HG03460 (cell line): ENCODE results near the gene SYNGR2.

Source experiments
- ATAC-seq: cut with Tn5 transposase; IDR thresholded peaks from one replicate; pipeline ENCODE4 v1.9.1; 2021; ENCODE audit not compliant: unreplicated experiment

SYNGR2 gene

DNA sequence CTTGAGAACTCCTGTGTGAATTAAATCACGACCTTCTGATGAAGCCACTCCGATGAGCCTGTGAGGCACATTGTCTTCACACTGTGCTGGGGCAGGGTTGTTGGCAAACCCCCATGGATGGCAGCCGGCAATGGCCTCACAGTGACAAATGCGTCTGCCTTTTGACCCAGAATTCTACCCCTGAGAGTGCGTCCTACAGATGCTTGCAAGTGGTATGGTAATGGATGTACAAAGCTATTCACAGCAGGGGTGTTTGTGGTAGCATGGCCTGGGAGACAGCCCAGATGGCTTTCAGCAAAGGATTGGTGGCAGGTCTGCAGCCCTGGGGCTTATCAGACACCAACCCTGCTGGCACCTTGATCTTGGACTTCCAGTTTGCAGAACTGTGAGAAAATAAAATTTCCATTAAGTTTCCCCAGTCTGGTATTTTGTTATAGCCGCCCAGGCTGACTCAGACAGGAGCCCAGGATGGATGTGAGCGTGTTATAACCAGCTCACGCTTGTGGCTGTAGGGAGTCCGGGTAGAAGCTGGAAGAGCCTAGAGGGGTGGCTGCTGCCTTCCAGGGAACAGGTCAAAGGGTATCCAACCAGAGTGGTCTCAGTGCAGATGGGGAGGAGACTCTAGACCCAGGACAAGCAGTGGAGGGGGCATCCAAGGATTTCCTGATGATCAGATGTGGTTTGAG, 28.9 kb downstream of the SYNGR2 start:
- no peak for ATAC-seq

DNA sequence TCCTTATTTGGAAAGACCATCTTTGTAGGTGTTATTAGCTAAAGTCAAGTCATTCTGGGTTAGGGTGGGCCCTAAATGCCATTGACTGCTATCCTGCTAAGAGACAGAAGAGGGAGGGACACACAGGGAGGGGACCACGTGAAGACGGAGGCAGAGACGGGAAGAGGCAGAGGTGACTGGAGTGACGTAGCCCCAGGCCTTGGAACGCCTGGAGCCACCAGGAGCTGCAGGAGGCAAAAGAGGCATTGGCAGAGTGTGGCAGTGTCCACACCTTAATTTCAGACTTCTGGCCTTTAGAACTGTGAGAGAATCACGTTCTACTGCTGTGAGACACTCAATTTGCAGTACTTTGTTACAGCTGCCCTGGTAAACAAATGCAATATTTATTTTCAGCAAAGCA, 32.1 kb downstream of the SYNGR2 start:
- no peak for ATAC-seq

DNA sequence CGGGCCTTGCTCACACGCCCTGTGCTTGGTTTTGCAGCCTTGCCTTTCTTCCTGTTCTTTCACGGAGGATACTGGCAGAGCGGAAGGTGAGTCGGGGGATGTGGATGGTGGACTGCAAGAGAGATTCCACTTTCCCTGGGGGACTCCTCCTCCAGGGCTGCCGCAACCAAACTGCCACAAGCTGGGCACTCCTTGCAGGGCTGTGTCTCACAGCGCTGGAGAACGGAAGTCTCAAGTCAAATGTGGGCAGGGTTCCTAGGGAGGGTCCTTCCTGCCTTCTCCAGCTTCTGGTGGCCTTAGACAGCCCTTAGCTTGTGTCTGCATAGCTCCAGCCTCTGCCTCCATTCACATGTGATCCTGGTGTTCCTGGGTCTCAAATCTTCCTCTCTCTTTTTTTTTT, 34.3 kb downstream of the SYNGR2 start:
- ATAC-seq: no peak

DNA sequence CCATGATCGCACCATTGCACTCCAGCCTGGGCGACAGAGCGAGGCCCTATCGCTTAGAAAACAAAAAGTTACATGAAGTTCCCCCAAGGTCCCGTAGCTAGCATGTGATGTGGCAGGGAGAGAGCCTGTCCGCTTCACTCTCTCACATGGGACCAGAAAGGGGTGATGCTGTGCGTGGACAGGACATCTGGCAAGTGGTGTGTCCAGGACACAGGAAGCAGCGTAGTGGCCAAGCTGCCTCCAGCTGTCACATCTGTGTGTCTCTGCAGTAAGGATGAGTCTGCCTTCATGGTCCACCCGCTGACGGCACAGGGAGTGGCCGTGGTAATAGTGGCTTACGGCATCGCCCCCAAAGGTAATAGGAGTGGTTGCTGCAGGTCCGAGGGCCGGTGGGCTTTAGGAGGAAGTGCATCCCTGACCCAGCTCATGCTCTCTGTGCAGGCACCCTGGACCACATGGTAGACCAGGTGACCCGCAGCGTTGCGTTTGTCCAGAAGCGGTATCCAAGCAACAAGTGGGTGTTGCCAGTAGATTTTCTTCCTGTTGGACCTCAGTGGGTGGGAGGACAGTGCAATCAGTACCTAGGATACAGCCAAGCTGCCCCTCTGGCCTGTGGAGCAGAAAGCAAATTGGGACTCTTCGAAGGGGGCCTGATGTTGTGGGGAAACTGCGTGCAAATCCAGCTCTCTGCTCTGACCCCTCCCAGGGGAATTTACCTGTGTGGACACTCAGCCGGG, 36.2 kb downstream of the SYNGR2 start:
- ATAC-seq: no peak

DNA sequence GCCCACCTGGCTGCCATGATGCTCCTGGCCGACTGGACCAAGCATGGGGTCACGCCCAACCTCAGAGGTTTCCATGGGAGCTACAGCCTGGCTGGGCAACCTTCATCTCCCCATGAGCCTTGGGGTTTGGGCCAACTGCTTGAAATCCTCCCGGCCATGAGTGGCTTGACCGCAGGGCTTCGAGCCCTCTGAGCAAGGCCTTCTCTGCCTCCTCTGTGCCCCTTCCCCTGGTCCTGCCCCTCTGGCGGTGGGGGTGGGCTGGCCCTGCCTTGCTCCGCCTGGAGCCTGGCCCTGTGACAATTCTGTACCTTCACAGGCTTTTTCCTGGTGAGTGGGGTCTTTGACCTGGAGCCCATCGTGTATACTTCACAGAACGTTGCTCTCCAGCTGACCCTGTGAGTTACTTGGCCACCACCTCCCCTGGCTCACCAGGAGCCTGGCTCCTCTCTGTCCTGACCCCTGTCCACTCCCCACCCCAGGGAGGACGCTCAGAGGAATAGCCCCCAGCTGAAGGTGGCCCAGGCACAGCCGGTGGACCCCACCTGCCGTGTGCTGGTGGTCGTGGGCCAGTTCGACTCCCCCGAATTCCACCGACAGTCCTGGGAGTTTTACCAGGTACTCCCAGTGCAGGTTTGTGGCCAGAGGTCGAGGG, 36.9 kb downstream of the SYNGR2 start:
- ATAC-seq: no peak

DNA sequence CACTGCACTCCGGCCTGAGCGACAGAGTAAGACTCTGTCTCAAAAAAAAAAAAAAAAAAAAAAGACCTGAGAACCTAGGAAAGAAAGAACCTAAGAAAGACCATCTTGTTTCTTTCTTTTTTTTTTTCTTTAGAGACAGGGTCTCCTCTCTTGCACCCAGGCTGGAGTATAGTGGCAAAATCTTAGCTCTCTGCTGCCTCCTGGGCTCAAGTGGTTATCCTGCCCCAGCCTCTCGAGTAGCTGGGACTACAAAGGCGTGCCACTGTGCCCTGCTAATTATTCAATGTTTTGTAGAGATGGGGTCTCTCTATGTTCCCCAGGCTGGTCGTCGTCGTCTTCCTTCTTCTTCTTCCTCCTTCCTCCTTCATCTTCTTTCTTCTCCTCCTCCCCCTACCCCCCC, 37.9 kb downstream of the SYNGR2 start:
- ATAC-seq: no peak

DNA sequence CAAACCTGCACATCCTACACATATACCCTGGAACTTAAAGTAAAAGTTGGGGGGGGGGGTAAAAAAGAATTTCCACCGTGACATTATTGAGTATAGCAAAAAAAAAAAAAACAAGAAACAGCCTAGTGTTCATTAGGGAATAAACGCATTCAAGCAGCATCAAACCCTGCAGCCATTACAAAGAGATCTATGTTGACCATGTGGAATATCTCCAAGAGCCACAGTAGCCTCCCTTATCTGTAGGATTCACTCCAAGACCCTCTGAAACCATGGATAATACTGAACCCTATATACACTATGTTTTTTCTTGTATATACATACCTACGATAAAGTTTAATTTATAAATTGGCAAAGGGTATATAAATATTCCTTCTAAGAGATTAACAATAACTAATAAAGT, 40.1 kb downstream of the SYNGR2 start:
- no peak for ATAC-seq

DNA sequence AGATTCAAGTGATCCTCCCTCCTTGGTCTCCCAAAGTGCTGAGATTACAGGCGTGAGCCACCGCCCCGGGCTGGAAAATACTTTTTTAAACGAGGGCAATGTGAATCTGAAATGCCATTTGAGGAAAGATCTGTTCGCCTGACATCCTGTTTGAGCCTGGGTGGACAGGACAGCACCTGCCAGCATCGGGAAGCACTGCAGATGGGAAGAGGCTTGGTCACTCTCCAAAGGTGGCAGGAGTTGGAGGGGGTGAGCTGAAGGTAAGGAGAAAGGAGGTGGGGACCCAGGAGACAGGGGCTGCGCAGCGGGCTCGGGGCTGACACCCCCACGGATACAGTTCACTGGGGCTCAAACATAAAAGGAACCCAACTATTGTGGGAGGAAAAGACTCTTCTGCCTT, 41.7 kb downstream of the SYNGR2 start:
- ATAC-seq: no peak

DNA sequence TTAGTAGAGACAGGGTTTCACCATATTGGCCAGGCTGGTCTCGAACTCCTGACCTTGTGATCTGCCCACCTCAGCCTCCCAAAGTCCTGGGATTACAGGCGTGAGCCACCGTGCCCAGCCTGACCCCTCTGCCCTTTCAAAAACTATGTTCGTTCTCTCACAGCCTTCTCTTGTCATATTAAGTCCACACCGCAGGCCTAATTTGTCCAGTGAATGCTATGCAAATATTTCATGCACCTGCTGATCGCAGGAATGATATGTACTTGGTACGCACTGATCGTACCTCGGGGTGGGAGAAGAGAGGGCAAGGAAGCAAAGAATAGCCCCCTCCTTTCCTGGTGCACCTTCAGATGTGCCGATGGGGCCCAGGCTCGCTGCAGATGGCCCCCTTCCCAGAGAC, 42.7 kb downstream of the SYNGR2 start:
- ATAC-seq: no peak

DNA sequence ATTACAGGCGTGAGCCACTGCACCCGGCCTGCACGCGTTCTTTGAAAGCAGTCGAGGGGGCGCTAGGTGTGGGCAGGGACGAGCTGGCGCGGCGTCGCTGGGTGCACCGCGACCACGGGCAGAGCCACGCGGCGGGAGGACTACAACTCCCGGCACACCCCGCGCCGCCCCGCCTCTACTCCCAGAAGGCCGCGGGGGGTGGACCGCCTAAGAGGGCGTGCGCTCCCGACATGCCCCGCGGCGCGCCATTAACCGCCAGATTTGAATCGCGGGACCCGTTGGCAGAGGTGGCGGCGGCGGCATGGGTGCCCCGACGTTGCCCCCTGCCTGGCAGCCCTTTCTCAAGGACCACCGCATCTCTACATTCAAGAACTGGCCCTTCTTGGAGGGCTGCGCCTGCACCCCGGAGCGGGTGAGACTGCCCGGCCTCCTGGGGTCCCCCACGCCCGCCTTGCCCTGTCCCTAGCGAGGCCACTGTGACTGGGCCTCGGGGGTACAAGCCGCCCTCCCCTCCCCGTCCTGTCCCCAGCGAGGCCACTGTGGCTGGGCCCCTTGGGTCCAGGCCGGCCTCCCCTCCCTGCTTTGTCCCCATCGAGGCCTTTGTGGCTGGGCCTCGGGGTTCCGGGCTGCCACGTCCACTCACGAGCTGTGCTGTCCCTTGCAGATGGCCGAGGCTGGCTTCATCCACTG, 45.8 kb downstream of the SYNGR2 start, which contains the start of gene BIRC5:
TSS of gene BIRC5 (plus strand) at position 238 of the 690 bp plus-strand sequence. CDS start at position 302, 64 bp downstream.
- peak; percentile 61 for ATAC-seq

DNA sequence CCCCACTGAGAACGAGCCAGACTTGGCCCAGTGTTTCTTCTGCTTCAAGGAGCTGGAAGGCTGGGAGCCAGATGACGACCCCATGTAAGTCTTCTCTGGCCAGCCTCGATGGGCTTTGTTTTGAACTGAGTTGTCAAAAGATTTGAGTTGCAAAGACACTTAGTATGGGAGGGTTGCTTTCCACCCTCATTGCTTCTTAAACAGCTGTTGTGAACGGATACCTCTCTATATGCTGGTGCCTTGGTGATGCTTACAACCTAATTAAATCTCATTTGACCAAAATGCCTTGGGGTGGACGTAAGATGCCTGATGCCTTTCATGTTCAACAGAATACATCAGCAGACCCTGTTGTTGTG, 46.3 kb downstream of the SYNGR2 start:
- no peak for ATAC-seq

DNA sequence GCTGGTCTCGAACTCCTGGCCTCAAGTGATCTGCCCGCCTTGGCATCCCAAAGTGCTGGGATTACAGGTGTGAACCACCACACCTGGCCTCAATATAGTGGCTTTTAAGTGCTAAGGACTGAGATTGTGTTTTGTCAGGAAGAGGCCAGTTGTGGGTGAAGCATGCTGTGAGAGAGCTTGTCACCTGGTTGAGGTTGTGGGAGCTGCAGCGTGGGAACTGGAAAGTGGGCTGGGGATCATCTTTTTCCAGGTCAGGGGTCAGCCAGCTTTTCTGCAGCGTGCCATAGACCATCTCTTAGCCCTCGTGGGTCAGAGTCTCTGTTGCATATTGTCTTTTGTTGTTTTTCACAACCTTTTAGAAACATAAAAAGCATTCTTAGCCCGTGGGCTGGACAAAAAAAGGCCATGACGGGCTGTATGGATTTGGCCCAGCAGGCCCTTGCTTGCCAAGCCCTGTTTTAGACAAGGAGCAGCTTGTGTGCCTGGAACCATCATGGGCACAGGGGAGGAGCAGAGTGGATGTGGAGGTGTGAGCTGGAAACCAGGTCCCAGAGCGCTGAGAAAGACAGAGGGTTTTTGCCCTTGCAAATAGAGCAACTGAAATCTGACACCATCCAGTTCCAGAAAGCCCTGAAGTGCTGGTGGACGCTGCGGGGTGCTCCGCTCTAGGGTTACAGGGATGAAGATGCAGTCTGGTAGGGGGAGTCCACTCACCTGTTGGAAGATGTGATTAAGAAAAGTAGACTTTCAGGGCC, 51.2 kb downstream of the SYNGR2 start:
- ATAC-seq: no peak
